ENCODE measurements around the gene HOXA3.

The HOXA3 gene

DNA sequence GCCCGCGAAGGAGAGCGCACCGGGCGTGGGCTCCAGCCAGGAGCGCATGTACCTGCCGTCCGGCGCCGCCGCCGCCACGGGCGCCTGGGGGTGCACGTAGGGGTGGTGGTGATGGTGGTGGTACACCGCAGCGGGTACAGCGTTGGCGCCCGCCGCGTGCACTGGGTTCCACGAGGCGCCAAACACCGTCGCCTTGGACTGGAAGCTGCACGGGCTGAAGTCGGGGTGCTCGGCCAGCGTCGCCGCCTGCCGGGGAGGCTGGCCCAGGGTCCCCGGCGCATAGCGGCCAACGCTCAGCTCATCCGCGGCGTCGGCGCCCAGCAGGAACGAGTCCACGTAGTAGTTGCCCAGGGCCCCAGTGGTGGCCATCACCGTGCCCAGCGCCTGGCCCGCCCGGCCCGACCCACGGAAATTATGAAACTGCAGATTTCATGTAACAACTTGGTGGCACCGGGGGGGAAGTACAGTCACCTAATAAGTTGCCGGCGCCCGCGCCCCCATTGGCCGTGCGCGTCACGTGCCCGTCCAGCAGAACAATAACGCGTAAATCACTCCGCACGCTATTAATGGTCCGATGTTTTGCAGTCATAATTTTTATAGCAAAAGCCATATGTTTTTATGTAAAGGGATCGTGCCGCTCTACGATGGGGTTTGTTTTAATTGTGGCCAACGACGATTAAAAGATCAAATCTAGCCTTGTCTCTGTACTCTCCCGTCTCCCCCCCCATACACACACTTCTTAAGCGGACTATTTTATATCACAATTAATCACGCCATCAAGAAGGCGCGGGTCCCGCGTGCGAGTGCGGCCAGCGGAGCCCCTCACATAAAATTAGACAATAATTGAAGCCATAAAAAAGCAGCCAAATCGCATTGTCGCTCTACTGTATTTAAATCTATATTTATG, 13.0 kb upstream of the HOXA3 start, which contains the start of gene HOXA9:
TSS of gene HOXA9 (minus strand) at position 449 of the 907 bp plus-strand sequence. CDS start at position 369, 80 bp downstream.
- Histone ChIP-seq H3K9me3 (ENCODE audit: control insufficient read depth, insufficient read depth, low read length) (no peaks in the 10 kb centered on the region), H3K4me3 (ENCODE audit: low read depth, low read length) (peak within 1 kb of the TSS; percentile 18), H3K36me3 (ENCODE audit: control insufficient read depth, insufficient read depth, low read length) (no peaks in the 10 kb centered on the region), H3K4me1 (ENCODE audit: control insufficient read depth, insufficient read depth, low read length) (no peaks in the 10 kb centered on the region), H3K27me3 (ENCODE audit: control insufficient read depth, insufficient read depth, low read length) (peaks cover 96% of the 10 kb centered on the region), H3K9ac (ENCODE audit: low read depth, low read length) (no peak within 1 kb of the TSS)

DNA sequence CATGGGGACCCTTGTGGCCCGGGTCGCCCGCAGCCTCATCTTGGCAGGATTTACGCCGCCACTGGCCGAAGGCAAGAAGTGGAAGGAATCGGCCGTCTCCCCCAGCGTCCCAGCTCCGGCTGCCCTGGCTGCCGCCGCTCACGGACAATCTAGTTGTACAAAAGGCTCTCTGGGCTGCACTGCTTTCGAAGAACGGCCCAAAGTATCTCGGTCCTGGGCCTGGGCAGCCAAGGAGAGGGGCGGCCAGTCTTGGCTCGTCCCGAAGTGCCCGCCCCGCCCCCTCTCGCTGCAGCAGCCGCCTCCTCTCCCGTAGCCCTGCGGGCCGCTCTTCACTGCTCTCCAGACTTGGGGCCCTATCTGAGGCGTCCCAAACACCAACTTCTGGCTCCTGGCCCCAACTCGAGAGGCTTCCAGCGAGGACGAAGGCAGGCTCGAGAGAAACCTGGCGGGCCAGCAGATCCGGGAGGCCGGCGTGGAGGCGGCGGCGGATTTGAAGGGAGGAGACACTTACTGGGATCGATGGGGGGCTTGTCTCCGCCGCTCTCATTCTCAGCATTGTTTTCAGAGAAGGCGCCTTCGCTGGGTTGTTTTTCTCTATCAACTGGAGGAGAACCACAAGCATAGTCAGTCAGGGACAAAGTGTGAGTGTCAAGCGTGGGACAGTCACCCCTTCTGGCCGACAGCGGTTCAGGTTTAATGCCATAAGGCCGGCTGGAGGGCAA, 12.1 kb upstream of the HOXA3 start:
- Histone ChIP-seq H3K36me3 (ENCODE audit: control insufficient read depth, insufficient read depth, low read length) (no peaks in the 10 kb centered on the region), H3K4me3 (ENCODE audit: low read depth, low read length) (peak overlapping the region; percentile 12), H3K9me3 (ENCODE audit: control insufficient read depth, insufficient read depth, low read length) (no peaks in the 10 kb centered on the region), H3K4me1 (ENCODE audit: control insufficient read depth, insufficient read depth, low read length) (no peaks in the 10 kb centered on the region), H3K9ac (ENCODE audit: low read depth, low read length) (no peak overlapping the region), H3K27me3 (ENCODE audit: control insufficient read depth, insufficient read depth, low read length) (peaks cover 97% of the 10 kb centered on the region)

DNA sequence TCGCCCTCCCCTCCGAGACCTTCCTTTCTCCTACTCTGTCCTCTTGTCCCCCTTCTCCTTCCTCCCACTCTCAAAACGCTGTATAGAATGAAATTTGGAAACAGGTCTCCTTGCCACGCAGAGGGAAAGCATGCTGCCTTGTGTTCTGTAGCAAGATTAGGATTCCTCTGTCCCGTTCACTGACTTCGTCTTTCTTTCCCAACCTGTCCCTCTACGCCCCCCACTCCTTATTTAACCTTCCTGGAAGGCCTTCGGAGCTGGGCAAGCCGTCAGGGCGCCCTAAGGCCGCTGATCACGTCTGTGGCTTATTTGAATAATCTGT, 11.6 kb upstream of the HOXA3 start:
- H3K9me3 ChIP-seq (ENCODE audit: control insufficient read depth, insufficient read depth, low read length), result no peaks in the 10 kb centered on the region
- H3K27me3 ChIP-seq (ENCODE audit: control insufficient read depth, insufficient read depth, low read length), result peaks cover 98% of the 10 kb centered on the region
- no peaks in the 10 kb centered on the region for H3K36me3 ChIP-seq (ENCODE audit: control insufficient read depth, insufficient read depth, low read length)
- H3K4me1 ChIP-seq (ENCODE audit: control insufficient read depth, insufficient read depth, low read length), result no peaks in the 10 kb centered on the region
- H3K4me3 ChIP-seq (ENCODE audit: low read depth, low read length), result peak overlapping the region; percentile 12
- no peak overlapping the region for H3K9ac ChIP-seq (ENCODE audit: low read depth, low read length)

DNA sequence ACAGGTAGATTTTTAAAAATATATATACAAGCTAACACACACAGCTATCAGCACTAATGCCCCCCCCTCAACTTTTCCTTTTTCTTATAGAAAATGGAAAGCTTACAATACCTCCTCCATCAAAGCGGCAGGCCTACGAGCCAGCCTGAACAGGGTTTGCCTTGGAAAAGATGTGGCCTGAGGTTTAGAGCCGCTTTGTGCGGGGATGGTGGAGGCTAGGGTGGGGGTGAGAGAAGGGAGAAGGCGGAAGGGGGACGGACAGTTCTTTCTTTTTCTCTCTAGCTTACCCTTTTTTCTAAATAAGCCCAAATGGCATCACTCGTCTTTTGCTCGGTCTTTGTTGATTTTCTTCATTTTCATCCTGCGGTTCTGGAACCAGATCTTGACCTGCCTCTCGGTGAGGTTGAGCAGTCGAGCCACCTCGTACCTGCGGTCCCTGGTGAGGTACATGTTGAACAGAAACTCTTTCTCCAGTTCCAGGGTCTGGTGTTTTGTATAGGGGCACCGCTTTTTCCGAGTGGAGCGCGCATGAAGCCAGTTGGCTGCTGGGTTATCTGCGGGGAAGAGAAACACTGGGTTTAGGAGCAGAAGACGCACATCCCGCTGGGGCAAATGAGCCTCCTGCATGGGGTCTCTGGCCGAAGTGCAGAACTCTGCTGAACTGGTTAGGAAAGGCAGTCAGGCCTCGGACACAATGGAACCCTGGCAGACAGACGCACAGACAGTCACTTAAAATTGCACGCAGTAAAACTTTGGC, 11.1 kb upstream of the HOXA3 start:
- Histone ChIP-seq H3K9me3 (ENCODE audit: control insufficient read depth, insufficient read depth, low read length) (no peaks in the 10 kb centered on the region), H3K4me3 (ENCODE audit: low read depth, low read length) (peak overlapping the region; percentile 12), H3K36me3 (ENCODE audit: control insufficient read depth, insufficient read depth, low read length) (no peaks in the 10 kb centered on the region), H3K27me3 (ENCODE audit: control insufficient read depth, insufficient read depth, low read length) (peaks cover 98% of the 10 kb centered on the region), H3K9ac (ENCODE audit: low read depth, low read length) (no peak overlapping the region), H3K4me1 (ENCODE audit: control insufficient read depth, insufficient read depth, low read length) (no peaks in the 10 kb centered on the region)

DNA sequence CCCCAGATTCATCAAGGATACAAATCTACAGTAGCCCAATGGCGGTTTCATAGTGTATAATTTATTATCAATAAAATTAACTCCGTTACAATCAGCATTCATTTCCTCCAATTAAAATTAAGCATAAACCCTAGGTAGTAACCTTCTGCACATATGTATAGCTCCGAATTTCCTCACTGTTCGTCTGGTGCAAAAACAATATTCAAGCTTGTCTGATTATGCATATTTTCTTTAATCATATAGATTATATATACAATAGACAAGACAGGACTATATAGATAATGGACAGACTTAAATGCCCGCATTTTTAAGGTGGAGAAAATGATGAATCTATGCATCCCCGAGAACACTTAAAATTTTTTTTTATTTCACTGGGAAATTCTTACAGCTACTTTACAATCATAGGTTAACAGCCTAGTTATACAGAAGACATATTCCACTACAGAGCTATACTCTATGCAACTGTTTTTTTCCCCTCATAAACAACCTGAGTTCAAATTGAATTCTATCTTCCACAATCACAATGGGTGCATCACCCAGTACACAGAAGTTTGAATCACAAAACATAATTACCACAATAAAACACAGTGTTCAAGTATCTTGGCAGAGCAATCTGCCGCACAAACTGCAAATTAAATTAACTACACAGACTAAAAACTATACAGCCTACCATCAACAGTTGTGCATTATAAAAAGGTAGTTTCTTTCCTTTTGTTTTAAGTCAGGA, 10.3 kb upstream of the HOXA3 start:
- no peak overlapping the region for H3K9ac ChIP-seq (ENCODE audit: low read depth, low read length)

DNA sequence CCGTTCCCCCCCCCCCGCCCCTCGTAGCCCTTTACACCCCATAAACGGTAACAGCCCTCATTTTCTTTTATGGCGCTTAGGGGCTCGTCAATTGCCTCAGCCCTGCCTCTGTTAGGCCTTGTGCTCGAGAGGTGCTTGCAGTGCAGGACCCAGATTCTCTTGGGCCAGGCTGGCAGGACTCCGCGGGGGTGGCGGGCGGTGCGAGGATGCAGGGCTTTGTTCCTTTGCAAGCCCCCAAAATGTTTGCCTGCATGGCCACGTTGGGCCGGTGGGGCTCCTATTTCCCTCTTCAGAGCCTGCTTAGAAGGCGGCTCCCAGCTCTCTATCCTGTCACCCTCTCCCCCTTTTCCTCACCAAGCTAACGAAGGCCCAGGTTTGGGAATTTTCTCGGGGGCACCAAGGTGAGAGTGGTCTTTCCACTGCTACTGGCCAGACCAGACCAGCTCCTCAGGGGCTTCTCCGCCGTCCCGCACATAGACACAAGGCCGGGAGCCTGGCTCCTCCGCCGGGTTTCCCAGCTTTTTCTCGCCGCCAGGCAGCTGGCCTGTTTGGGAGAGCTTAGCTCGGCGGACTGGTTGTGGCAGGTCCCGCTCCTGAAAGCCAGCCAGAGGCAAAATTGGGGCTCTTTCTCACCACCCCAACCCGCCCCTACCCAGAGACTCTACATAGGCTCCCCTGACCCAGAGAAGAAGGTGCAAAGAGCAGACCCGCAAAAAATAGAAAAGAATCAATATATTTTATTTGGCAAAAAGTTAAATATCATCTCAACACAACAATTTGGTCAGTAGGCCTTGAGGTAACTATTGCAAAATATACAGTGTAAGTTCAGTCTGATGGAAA, 9.6 kb upstream of the HOXA3 start:
- H3K9me3 ChIP-seq (ENCODE audit: control insufficient read depth, insufficient read depth, low read length), result no peaks in the 10 kb centered on the region
- H3K27me3 ChIP-seq (ENCODE audit: control insufficient read depth, insufficient read depth, low read length), result peaks cover 98% of the 10 kb centered on the region
- H3K4me3 ChIP-seq (ENCODE audit: low read depth, low read length), result peak overlapping the region; percentile 8
- H3K4me1 ChIP-seq (ENCODE audit: control insufficient read depth, insufficient read depth, low read length), result no peaks in the 10 kb centered on the region
- H3K9ac ChIP-seq (ENCODE audit: low read depth, low read length), result no peak overlapping the region
- no peaks in the 10 kb centered on the region for H3K36me3 ChIP-seq (ENCODE audit: control insufficient read depth, insufficient read depth, low read length)

More for the DNA sequence above, 10.3 kb upstream of the HOXA3 start:
- no peaks in the 10 kb centered on the region for H3K9me3 ChIP-seq (ENCODE audit: control insufficient read depth, insufficient read depth, low read length)
- H3K4me3 ChIP-seq (ENCODE audit: low read depth, low read length), result no peak overlapping the region
- H3K27me3 ChIP-seq (ENCODE audit: control insufficient read depth, insufficient read depth, low read length), result peaks cover 98% of the 10 kb centered on the region
- H3K4me1 ChIP-seq (ENCODE audit: control insufficient read depth, insufficient read depth, low read length), result no peaks in the 10 kb centered on the region
- H3K36me3 ChIP-seq (ENCODE audit: control insufficient read depth, insufficient read depth, low read length), result no peaks in the 10 kb centered on the region

DNA sequence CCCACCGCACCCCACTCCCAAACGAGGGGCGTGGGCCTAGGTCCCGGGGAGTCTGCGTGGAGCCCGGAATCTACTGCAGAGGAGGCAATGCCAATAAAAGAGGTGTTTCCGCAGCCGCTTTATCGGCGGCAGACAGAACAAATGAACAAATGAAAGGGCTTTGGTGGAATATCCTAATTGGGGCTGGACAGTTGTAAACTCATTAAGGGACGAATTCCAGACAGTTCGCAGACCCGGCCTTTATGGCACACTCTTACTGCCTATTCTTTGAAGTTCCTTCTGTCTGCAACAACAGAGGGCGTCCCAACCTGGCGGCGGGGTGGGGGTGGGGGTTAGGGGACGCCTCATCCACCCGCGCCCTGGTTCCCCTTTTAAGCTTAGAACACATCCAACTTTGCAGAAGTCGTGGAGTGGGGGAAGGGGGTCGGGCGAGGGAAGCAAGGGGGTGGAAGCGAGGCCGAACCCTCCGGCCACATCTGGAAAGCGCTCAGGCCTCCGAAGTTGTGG, 8.9 kb upstream of the HOXA3 start:
- H3K9me3 ChIP-seq (ENCODE audit: control insufficient read depth, insufficient read depth, low read length), result no peaks in the 10 kb centered on the region
- H3K4me1 ChIP-seq (ENCODE audit: control insufficient read depth, insufficient read depth, low read length), result no peaks in the 10 kb centered on the region
- H3K36me3 ChIP-seq (ENCODE audit: control insufficient read depth, insufficient read depth, low read length), result no peaks in the 10 kb centered on the region
- peak overlapping the region; percentile 46 for H3K4me3 ChIP-seq (ENCODE audit: low read depth, low read length)
- H3K27me3 ChIP-seq (ENCODE audit: control insufficient read depth, insufficient read depth, low read length), result peaks cover 97% of the 10 kb centered on the region
- H3K9ac ChIP-seq (ENCODE audit: low read depth, low read length), result no peak overlapping the region

DNA sequence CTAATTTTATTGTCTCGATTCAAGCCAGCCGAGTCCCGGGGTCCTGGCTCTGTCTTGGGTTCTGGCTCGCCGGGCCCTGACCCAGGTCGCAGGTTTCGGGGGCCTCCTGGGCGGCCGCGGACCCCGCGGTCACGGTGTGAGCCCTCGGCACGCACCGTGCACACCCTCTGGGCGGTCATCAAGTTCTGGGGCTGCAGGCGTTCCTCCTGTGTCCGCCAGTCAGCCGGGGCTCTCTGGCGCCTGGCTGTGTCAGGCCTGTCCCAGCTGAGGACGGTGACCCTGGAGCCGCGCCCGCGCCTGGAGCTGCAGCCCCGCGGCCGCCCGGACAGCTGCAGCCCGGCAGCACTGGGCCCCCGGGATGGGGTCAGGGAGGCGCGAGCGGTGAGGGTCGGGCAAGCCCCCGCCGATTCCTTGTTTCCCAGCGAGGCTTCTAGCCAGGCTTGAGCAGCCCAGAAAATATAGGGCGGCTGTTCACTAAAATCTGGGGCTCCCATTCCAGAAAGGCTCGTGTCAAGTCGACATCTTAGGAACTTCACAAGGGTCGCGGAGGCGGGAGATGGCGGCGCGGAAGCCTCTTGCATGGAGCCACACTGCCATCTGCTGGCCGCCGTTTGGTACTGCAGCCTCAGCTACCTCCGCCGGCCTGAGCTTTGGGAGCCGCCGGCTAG, 8.3 kb upstream of the HOXA3 start:
- H3K36me3 ChIP-seq (ENCODE audit: control insufficient read depth, insufficient read depth, low read length), result no peaks in the 10 kb centered on the region
- peak overlapping the region; percentile 46 for H3K4me3 ChIP-seq (ENCODE audit: low read depth, low read length)
- H3K9ac ChIP-seq (ENCODE audit: low read depth, low read length), result no peak overlapping the region
- H3K4me1 ChIP-seq (ENCODE audit: control insufficient read depth, insufficient read depth, low read length), result no peaks in the 10 kb centered on the region
- H3K9me3 ChIP-seq (ENCODE audit: control insufficient read depth, insufficient read depth, low read length), result no peaks in the 10 kb centered on the region
- peaks cover 97% of the 10 kb centered on the region for H3K27me3 ChIP-seq (ENCODE audit: control insufficient read depth, insufficient read depth, low read length)

DNA sequence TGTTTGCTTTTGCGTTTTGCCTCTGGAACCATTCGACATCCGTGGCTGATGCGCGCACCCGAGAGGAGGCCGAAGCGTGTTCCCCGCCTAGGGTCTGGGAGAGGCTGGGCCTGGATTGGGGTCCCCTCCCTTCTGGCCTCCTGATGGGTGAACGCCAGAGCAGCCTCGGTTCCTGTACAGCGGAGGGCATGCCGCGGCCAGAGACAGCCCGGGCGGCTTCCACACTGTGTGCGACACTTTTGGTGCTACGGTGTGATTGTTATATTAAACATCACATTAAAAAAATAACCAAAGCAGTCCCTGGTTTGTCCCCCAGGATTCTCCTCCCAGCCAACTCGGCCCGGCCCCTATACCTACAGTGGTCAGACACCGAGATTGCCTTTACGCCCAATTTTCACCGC, 7.8 kb upstream of the HOXA3 start:
- H3K36me3 ChIP-seq (ENCODE audit: control insufficient read depth, insufficient read depth, low read length), result no peaks in the 10 kb centered on the region
- no peak overlapping the region for H3K9ac ChIP-seq (ENCODE audit: low read depth, low read length)
- peak overlapping the region; percentile 46 for H3K4me3 ChIP-seq (ENCODE audit: low read depth, low read length)
- H3K9me3 ChIP-seq (ENCODE audit: control insufficient read depth, insufficient read depth, low read length), result no peaks in the 10 kb centered on the region
- no peaks in the 10 kb centered on the region for H3K4me1 ChIP-seq (ENCODE audit: control insufficient read depth, insufficient read depth, low read length)
- H3K27me3 ChIP-seq (ENCODE audit: control insufficient read depth, insufficient read depth, low read length), result peaks cover 97% of the 10 kb centered on the region

Measured in iPS-15b (cell line).